ENCODE measurements around the gene PALLD.
"Not testable (repeated sequence)": the region's sequence is repeated elsewhere in the genome, so short reads cannot be mapped to it uniquely, and the experiment has no call there.

GRCh38 chr4:168803052-168803451, 306.2 kb downstream of the PALLD start:
- not testable (repeated sequence) for TF ChIP-seq CBX3, SP1 (IDR thresholded peaks at IDR 0.05; ENCODE audit: low read depth)
